ENCODE data around the gene TCF4.

GRCh38 chr18:55508651-55509050 is 79.3 kb downstream of the TCF4 start:
- TF ChIP-seq, protein P1, sequence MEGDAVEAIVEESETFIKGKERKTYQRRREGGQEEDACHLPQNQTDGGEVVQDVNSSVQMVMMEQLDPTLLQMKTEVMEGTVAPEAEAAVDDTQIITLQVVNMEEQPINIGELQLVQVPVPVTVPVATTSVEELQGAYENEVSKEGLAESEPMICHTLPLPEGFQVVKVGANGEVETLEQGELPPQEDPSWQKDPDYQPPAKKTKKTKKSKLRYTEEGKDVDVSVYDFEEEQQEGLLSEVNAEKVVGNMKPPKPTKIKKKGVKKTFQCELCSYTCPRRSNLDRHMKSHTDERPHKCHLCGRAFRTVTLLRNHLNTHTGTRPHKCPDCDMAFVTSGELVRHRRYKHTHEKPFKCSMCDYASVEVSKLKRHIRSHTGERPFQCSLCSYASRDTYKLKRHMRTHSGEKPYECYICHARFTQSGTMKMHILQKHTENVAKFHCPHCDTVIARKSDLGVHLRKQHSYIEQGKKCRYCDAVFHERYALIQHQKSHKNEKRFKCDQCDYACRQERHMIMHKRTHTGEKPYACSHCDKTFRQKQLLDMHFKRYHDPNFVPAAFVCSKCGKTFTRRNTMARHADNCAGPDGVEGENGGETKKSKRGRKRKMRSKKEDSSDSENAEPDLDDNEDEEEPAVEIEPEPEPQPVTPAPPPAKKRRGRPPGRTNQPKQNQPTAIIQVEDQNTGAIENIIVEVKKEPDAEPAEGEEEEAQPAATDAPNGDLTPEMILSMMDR (IDR thresholded peaks at IDR 0.05) = no peak
- TF ChIP-seq GABPA (IDR thresholded peaks at IDR 0.05; ENCODE audit: low read depth) (no peak), JUND (IDR thresholded peaks at IDR 0.05) (no peak), CHD2 (IDR thresholded peaks at IDR 0.05; ENCODE audit: low read length, partially characterized antibody) (no peak), POLR2AphosphoS5 (IDR thresholded peaks at IDR 0.05; ENCODE audit: low read depth, low read length) (no peak), TAF1 (IDR thresholded peaks at IDR 0.05; ENCODE audit: borderline replicate concordance, low read depth, low read length) (no peak), REST (IDR thresholded peaks at IDR 0.05; ENCODE audit: low read depth, low read length) (no peak), MXI1 (IDR thresholded peaks at IDR 0.05; ENCODE audit: low read depth, low read length) (no peak), RAD21 (IDR thresholded peaks at IDR 0.05; ENCODE audit: low read length) (no peak), RXRA (IDR thresholded peaks at IDR 0.05; ENCODE audit: borderline replicate concordance, low read depth) (no peak)
